GM19372 (cell line): ENCODE measurements around the gene EIF2S3B.

ENCODE experiments used
- ATAC-seq: cut with Tn5 transposase; IDR thresholded peaks from one replicate; pipeline ENCODE4 v1.9.1; 2021; ENCODE audit warnings: mild to moderate bottlenecking, low read depth, moderate library complexity; ENCODE audit not compliant: unreplicated experiment

EIF2S3B gene

GRCh38 chr12:10553148-10553547 lies 47.5 kb downstream of the EIF2S3B start:
- no peak for ATAC-seq

DNA sequence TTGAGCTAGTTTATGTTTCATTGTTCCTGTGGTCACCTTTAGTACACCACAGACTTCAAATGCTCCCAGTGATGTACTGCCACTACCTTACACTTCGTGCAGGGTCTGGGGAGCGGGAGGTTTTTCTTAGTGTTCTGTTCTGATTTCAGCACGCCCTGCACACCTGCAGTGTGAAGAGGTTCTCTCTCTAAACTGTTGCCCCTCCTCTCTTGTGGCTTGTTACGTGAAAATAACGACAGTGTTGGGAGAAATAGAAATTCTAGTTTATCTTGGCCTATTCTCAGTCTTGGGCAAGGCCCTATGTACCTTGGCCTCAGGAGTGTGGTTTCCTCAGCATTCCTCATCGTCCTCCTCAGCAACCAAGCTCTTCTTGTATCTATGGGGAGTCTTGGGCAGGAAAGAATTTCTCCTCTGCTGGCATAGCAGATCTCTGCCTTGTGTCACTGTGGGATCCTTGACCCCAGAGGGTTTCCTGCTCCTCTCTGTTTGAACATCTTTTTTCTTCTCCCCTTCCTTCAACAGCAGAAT lies 48.6 kb downstream of the EIF2S3B start:
- ATAC-seq: no peak

- ATAC-seq: no peak
These were observed 49.2 kb downstream of the EIF2S3B start for GRCh38 chr12:10554756-10555481.

DNA sequence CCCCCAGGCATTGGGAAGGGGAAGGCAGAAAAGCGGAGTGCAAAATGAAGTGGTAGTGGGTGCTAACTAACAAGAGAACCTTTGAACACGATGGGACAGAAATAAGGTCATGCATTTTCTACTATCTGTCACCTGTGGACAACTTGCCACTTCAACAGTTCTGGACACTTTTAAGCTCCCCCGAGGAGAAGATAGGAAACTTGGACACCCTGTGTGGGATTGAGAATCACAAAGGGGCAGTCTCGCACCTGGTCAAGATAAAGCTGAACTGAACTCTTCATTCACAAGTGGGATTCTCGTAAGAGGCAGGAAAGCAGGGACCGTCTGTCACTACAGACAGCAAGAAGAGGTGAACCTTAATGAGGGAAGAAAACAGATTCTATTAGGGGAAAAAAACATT lies 51.6 kb downstream of the EIF2S3B start:
- ATAC-seq: no peak

DNA sequence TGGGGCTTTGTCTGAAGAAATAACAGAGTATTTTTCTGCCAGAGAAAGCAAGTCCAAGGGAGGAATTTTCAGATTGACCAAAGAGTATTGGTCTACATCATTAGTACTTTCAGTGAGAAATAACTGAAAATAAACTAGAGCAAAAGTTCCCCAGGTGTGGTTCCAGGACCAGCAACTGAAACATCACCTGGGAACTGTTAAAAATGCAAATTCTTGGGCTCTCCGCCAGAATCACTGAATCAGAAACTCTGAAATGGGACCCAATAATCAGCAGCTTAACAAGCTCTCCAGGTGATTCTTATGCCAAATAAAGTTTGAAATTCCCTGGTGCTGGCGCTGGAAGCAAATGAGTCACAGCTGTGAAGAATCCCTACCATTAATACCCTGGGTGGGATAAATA lies 52.1 kb downstream of the EIF2S3B start:
- no peak for ATAC-seq
